ENCODE data around the gene TUT4. TPM values are rescaled to one million over a fixed set of nuclear protein-coding genes. Genes with fewer than 3 reads are reported as not detected.

The TUT4 gene
- total RNA-seq, 1 donor from 2014 or later: 32.1 TPM

DNA sequence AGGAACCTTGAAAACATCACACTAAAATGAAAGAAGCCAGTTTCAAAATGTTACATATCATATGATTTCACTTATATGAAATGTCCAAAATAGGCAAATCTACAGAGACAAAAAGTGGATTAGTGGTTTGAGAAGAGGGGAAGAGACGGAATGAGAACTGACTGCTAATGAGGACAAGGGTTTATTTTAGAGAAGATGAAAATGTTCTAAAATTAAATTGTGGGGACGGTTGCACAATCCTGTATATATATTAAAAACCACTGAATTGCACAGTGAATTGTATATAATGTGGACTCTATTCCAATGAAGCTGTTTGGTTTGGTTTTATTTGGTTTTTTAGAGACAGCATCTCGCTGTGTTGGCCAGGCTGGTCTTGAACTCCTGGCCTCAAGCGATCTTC is 112.9 kb downstream of the TUT4 start:
- DNase-seq (ENCODE audit: low read depth): no peak
- no peak overlapping the region for H3K4me3 ChIP-seq (ENCODE audit: low read depth, low read length)
- H3K36me3 ChIP-seq (ENCODE audit: control insufficient read depth, insufficient read depth, low read length): no peaks in the 10 kb centered on the region
- no peaks in the 10 kb centered on the region for H3K27me3 ChIP-seq (ENCODE audit: control insufficient read depth, insufficient read depth, low read length)
- TF ChIP-seq, protein P1, sequence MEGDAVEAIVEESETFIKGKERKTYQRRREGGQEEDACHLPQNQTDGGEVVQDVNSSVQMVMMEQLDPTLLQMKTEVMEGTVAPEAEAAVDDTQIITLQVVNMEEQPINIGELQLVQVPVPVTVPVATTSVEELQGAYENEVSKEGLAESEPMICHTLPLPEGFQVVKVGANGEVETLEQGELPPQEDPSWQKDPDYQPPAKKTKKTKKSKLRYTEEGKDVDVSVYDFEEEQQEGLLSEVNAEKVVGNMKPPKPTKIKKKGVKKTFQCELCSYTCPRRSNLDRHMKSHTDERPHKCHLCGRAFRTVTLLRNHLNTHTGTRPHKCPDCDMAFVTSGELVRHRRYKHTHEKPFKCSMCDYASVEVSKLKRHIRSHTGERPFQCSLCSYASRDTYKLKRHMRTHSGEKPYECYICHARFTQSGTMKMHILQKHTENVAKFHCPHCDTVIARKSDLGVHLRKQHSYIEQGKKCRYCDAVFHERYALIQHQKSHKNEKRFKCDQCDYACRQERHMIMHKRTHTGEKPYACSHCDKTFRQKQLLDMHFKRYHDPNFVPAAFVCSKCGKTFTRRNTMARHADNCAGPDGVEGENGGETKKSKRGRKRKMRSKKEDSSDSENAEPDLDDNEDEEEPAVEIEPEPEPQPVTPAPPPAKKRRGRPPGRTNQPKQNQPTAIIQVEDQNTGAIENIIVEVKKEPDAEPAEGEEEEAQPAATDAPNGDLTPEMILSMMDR (IDR thresholded peaks at IDR 0.05; ENCODE audit: insufficient read depth, low read length, poor library complexity, severe bottlenecking): no peak

GRCh38 chr1:52436817-52437216 is 116.1 kb downstream of the TUT4 start:
- Histone ChIP-seq H3K4me3 (ENCODE audit: low read depth, low read length) (no peak overlapping the region), H3K27me3 (ENCODE audit: control insufficient read depth, insufficient read depth, low read length) (no peaks in the 10 kb centered on the region), H3K36me3 (ENCODE audit: control insufficient read depth, insufficient read depth, low read length) (no peaks in the 10 kb centered on the region)
- TF ChIP-seq, protein P1 (IDR thresholded peaks at IDR 0.05; ENCODE audit: insufficient read depth, low read length, poor library complexity, severe bottlenecking): no peak
- no peak for DNase-seq (ENCODE audit: low read depth)

DNA sequence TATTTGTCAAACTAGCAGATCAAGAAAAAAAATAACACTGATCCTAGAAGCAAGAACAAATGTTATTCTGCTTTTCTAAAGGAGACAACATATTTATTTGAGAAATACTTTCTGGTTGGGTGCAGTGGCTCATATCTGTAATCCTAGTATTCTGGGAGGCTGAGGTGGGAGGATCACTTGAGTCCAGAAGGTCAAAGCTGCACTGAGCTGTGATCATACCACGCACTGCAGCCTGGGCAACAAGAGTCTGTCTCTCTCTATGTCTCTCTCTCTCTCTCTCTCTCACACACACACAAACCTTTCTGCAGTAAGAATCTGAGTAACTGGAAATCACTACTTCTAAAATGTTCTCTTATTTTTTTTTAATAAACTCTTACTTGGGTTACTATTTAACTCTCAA is 117.2 kb downstream of the TUT4 start:
- TF ChIP-seq, protein P1 (IDR thresholded peaks at IDR 0.05; ENCODE audit: insufficient read depth, low read length, poor library complexity, severe bottlenecking): no peak
- Histone ChIP-seq H3K4me3 (ENCODE audit: low read depth, low read length) (no peak overlapping the region), H3K27me3 (ENCODE audit: control insufficient read depth, insufficient read depth, low read length) (no peaks in the 10 kb centered on the region), H3K36me3 (ENCODE audit: control insufficient read depth, insufficient read depth, low read length) (no peaks in the 10 kb centered on the region)
- DNase-seq (ENCODE audit: low read depth): no peak

- Histone ChIP-seq H3K4me3 (ENCODE audit: low read depth, low read length) (no peak overlapping the region), H3K36me3 (ENCODE audit: control insufficient read depth, insufficient read depth, low read length) (no peaks in the 10 kb centered on the region), H3K27me3 (ENCODE audit: control insufficient read depth, insufficient read depth, low read length) (no peaks in the 10 kb centered on the region)
- no peak for DNase-seq (ENCODE audit: low read depth)
- TF ChIP-seq, protein P1 (IDR thresholded peaks at IDR 0.05; ENCODE audit: insufficient read depth, low read length, poor library complexity, severe bottlenecking): no peak
Measured at GRCh38 chr1:52435211-52435610, 117.7 kb downstream of the TUT4 start.

DNA sequence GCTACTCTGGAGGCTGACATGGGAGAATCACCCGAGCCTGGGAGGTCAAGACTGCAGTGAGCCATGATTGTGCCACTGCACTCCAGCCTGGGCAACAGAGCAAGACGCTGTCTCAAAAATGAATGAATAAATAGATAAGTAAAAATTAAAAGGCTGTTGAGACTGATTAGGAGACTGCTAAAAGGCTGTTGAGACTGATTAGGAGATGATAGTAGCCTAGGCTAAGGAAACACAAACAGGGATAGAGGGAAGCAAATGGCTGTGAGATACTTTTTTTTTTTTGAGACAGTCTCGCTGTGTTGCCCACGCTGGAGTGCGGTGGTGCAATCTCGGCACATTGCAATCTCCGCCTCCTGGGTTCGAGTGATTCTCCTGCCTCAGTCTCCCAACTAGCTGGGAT is 120.1 kb downstream of the TUT4 start:
- TF ChIP-seq, protein P1 (IDR thresholded peaks at IDR 0.05; ENCODE audit: insufficient read depth, low read length, poor library complexity, severe bottlenecking): no peak
- DNase-seq (ENCODE audit: low read depth): no peak
- no peak overlapping the region for H3K4me3 ChIP-seq (ENCODE audit: low read depth, low read length)

GRCh38 chr1:52427152-52427551 is 125.7 kb downstream of the TUT4 start:
- H3K36me3 ChIP-seq (ENCODE audit: control insufficient read depth, insufficient read depth, low read length): no peaks in the 10 kb centered on the region
- no peaks in the 10 kb centered on the region for H3K27me3 ChIP-seq (ENCODE audit: control insufficient read depth, insufficient read depth, low read length)
- no peak for DNase-seq (ENCODE audit: low read depth)
- H3K4me3 ChIP-seq (ENCODE audit: low read depth, low read length): no peak overlapping the region
- TF ChIP-seq, protein P1 (IDR thresholded peaks at IDR 0.05; ENCODE audit: insufficient read depth, low read length, poor library complexity, severe bottlenecking): no peak

More for the DNA sequence above, 120.1 kb downstream of the TUT4 start:
- Histone ChIP-seq H3K36me3 (ENCODE audit: control insufficient read depth, insufficient read depth, low read length) (no peaks in the 10 kb centered on the region), H3K27me3 (ENCODE audit: control insufficient read depth, insufficient read depth, low read length) (no peaks in the 10 kb centered on the region)

Data from kidney epithelial cell (primary cell).